Astrocyte of the spinal cord (primary cell): Measurements from ENCODE around the gene RTL5.

Experiments used
- DNase-seq: peaks from one replicate; pipeline ENCODE4 v3.0.0; 2011; ENCODE audit warnings: low read depth, low spot score
- H3K4me3 ChIP-seq: 2 replicates; pipeline ENCODE4 v1.5.1; 2011; ENCODE audit warnings: low read depth, mild to moderate bottlenecking, low read length, moderate library complexity
- in situ Hi-C: cut with HindIII; loops from 2 replicates; pipeline ENCODE4 v1.10.0; 2017; ENCODE audit warnings: low sequenced_read_pairs
- TF ChIP-seq, protein P1 (sequence below): IDR thresholded peaks from 2 replicates; pipeline ENCODE4 v1.5.1; 2012; ENCODE audit warnings: low read depth, mild to moderate bottlenecking, low read length, inconsistent platforms

Gene RTL5

DNA sequence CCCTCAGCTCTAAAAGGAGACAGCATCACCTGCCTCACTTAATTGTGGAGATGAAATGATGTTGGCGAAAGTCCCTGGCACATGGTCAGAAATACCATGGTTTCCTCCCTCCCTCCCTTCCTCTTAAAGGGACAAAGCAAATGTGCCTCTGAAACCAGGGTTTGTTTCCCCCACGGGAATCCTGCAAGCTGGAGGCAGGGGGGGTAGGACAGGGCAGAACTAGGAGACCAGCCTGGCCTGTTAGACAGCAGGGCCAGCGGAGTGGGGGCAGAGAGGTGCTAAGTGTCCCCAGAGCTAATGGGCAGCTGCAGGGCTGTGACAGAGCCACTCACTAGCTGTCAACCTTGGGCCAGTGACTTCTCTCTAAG lies 5.7 kb downstream of the RTL5 start:
- TF ChIP-seq, protein P1, sequence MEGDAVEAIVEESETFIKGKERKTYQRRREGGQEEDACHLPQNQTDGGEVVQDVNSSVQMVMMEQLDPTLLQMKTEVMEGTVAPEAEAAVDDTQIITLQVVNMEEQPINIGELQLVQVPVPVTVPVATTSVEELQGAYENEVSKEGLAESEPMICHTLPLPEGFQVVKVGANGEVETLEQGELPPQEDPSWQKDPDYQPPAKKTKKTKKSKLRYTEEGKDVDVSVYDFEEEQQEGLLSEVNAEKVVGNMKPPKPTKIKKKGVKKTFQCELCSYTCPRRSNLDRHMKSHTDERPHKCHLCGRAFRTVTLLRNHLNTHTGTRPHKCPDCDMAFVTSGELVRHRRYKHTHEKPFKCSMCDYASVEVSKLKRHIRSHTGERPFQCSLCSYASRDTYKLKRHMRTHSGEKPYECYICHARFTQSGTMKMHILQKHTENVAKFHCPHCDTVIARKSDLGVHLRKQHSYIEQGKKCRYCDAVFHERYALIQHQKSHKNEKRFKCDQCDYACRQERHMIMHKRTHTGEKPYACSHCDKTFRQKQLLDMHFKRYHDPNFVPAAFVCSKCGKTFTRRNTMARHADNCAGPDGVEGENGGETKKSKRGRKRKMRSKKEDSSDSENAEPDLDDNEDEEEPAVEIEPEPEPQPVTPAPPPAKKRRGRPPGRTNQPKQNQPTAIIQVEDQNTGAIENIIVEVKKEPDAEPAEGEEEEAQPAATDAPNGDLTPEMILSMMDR, result no peak
- in situ Hi-C loops, result no loop called here
- H3K4me3 ChIP-seq, result no peak overlapping the region
- DNase-seq, result no peak

DNA sequence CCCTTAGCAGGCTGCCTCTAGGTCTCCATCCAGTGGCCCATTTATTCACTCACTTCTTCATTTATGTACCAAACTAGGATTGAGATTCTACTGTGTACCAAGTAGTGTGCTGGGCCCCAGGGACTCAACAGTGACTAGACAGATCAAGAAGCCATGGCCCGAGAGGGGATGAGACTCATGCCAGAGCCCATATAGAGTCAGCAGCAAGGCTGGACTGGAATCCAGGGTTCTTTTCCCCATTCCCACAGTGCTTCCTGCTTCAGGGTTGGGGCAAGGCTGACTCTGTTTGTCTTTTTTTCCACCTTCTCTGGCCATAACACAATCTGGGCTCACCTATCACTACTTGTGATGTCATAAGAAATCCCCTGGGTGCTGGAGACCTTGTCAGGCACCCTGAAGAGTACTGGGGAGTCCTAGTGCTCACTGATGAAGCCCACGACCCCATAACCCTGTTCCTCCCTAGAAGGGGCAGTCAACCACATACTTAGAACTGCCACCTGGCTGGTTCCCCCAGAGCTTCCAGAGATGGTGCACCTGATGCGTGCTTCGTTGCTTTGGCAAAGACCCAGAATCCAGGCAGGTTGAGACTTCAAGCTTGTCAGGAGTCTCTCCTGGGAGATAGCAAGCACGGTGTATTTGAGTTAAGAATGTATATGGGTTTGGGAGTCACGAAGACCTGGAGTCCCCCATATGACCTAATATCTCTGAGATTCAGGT lies 6.2 kb downstream of the RTL5 start:
- DNase-seq, result no peak
- H3K4me3 ChIP-seq, result no peak overlapping the region
- TF ChIP-seq, protein P1, result no peak
- in situ Hi-C loops, result no loop called here

DNA sequence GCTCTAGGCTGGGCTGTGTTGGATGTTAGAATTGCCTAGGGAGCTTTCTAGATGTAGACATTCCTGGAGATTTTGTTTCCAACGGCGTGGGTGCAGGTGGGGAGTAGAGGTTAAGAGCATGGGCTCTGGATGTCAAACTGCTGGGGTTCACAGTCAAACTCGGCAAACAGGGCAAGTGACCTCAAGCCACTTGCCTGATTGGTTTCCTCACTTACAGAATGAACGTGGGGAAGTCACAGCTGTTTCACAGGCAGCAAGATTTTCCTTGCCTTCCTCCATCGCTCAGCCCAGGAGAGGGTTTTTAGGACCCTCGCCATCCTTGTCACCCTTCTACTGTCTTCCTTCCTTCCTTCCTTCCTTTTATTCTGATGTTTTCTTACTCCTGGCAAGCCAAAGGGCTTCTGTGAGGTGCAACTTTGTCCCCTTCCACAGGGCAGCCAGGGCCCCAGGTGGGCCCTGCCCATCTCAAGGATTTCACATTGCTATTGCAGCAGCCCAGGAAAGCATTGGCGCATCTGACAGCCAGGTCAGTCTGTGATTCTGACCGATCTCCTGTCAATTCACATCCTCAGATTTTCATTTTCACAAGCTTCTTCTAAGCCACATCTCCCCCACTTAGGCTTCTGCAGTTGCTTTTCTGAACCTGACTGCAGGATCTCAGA lies 7.0 kb downstream of the RTL5 start:
- in situ Hi-C loops, result no loop called here
- no peak for DNase-seq
- no peak overlapping the region for H3K4me3 ChIP-seq
- TF ChIP-seq, protein P1, result no peak

DNA sequence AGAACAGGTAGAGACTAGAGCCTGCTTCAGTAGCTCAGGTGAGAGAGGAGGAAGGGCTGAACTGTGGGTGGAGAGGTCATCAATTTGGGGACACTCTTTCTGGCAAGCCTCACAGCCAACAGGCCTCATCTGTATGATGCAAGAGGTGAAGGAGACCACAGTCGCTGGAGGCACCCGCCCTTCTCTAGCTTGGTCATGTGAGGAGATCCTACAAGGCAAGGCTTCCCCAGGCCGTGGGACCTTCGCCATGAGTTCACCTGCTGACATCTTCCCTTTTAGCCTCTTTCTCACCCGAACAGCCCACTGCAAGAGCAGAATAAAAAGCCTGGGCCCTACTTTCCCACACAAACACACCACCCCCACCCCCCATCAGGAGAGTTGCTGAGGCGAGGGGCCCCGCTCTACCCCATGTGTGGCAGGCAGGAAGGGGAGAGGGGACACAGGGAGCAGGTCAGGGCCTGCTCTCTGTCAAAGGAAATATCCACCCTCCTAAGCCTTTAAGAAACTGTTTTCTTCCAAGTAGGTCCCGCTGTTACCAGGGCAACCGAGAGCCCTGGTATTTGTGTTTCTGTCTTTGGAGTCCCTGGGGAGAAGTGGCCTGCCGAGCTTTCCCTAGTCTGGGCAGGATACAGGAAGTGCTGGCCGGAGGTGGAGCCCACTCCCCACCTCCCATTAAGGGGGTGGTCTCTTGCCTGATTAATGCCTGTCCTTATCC lies 8.1 kb downstream of the RTL5 start:
- TF ChIP-seq, protein P1, result no peak
- in situ Hi-C loops, result no loop called here
- DNase-seq, result peak; percentile 81
- H3K4me3 ChIP-seq, result no peak overlapping the region

DNA sequence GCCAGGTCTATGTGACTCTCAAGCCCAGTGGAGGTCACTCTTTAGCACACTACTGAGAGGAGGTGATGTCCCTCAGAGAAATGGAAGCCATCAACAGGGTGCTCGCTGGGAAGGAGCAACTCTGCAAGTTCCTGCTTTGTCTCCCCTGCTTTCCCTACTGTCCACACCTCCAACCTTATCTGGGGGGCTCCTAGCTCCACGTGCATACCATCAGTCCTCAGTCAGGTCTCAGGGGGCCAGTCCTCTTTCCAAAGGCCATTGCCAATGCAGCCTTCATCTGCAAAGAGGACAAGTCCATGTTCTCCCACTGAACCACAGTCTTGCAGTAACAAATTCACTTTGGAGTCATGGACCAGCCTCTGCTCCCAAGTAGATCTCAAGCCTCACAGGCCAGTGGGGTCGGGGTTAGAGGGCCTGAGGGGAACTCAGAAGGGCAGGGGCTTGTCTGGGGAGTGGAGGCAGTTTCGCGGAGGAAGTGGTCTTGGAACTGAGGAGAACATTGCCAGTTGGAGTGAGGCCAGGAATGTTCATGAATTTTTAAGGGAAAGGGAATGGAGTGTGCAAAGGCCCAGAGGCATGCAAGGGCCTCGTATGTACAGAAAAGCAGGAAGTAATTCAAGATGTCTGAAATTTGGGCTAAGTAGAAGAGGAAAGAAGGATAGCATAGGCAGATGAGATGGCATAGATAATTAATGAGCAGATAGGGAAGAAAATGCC lies 8.9 kb downstream of the RTL5 start:
- in situ Hi-C loops, result no loop called here
- TF ChIP-seq, protein P1, result no peak
- DNase-seq, result no peak
- H3K4me3 ChIP-seq, result no peak overlapping the region

DNA sequence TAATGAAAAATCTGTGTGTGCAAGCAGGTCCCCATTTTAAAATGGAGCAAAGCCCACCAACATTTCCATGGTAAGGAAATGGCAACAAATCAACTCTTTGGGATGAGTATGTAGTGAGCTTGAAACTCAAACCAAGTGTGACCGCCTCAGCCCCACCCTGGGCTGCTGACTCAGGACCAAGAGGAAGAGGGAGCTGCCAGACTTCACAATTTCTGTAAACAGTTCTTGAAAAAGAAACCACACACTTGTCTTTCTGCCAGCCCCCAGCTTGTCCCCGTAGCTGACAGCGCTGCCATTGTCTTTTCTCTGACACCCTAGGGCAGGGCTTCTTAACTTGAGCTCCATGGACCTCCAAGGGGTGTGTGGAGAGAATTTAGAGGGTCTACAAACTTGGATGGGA lies 10.3 kb downstream of the RTL5 start:
- in situ Hi-C loops, result no loop called here
- H3K4me3 ChIP-seq, result no peak overlapping the region
- DNase-seq, result peak; percentile 85
- TF ChIP-seq, protein P1, result no peak
